ENCODE data around the gene ANXA9.
A peak's percentile ranks its signal among the peaks of the same experiment; 100 is the strongest.

ANXA9 gene

GRCh38 chr1:150968491-150968890 lies 13.6 kb upstream of the ANXA9 start:
- Histone ChIP-seq H2BK15ac (ENCODE audit: low read length) (no peak overlapping the region), H3K4me2 (ENCODE audit: insufficient read depth, low read length, poor library complexity, severe bottlenecking) (no peak overlapping the region), H3K23ac (ENCODE audit: low read depth, low read length, poor library complexity) (no peak overlapping the region), H3K4me1 (ENCODE audit: control insufficient read depth in 2 of 2, insufficient read depth in 1 of 2, low read depth in 1 of 2, low read length in 2 of 2) (peaks cover 30 to 31% of the 10 kb centered on the region in 2 donors), H2AK5ac (ENCODE audit: low read depth, low read length) (no peak overlapping the region), H3K4ac (ENCODE audit: low read length) (no peak overlapping the region), H3K27ac (replicated peaks; ENCODE audit: low read length) (no peak overlapping the region), H4K8ac (ENCODE audit: low read depth, low read length) (no peak overlapping the region), H3K9ac (ENCODE audit: low read depth, low read length, poor library complexity) (no peak overlapping the region), H4K91ac (ENCODE audit: low read depth, low read length, poor library complexity) (no peak overlapping the region), H2BK120ac (ENCODE audit: low read depth, low read length) (no peak overlapping the region), H3K27me3 (ENCODE audit: control insufficient read depth in 3 of 3, insufficient read depth in 3 of 3, low read depth in 1 of 3, low read length in 3 of 3) (no peaks in the 10 kb centered on the region), H3K18ac (ENCODE audit: low read length) (no peak overlapping the region), H2AFZ (ENCODE audit: low read length) (no peak overlapping the region), H3K79me1 (ENCODE audit: low read depth, low read length) (peaks cover 8% of the 10 kb centered on the region), H3K14ac (ENCODE audit: low read length) (no peak overlapping the region), H2BK5ac (ENCODE audit: low read length) (no peak overlapping the region), H2BK12ac (ENCODE audit: low read length) (no peak overlapping the region), H3K36me3 (replicated peaks in 1 of 2; ENCODE audit: control insufficient read depth in 2 of 2, insufficient read depth in 2 of 2, low read length in 2 of 2) (peaks cover 44 to 67% of the 10 kb centered on the region in 2 donors), H3K9me3 (replicated peaks in 1 of 2; ENCODE audit: control insufficient read depth in 2 of 2, insufficient read depth in 1 of 2, low read depth in 1 of 2, low read length in 2 of 2) (no peaks in the 10 kb centered on the region), H3K4me3 (ENCODE audit: low read length in 2 of 2) (no peak overlapping the region)
- no CpG with 5 or more reads among the region's 4 CpGs for WGBS, 2 donors (ENCODE audit: extremely low coverage in 2 of 2, insufficient read length in 2 of 2, insufficient replicate concordance in 1 of 2)
- no peak for DNase-seq (ENCODE audit: low spot score)

DNA sequence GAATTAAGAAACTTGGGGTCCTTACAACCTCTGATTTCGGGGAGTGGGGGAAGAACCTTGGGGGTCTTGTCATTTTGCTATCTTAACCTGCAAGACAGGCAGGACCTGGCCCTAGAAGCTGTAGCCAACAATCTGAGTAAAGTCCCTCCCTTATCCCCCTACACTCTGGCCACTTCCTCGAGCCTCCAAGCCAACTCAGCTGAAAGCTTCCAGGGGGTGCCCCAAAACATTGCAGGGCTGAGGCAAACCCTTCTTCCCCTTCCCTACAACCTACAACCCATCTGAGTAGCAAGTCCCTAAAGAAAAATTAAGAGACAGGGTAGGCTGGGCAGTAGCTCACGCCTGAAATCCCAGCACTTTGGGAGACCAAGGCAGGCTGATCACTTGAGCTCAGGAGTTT lies 12.5 kb upstream of the ANXA9 start:
- no CpG with 5 or more reads among the region's 3 CpGs for WGBS, 2 donors (ENCODE audit: extremely low coverage in 2 of 2, insufficient read length in 2 of 2, insufficient replicate concordance in 1 of 2)
- no peak overlapping the region for H2BK120ac ChIP-seq (ENCODE audit: low read depth, low read length)
- H3K27ac ChIP-seq (replicated peaks; ENCODE audit: low read length): no peak overlapping the region
- DNase-seq (ENCODE audit: low spot score): no peak
- H3K9ac ChIP-seq (ENCODE audit: low read depth, low read length, poor library complexity): no peak overlapping the region
- H3K9me3 ChIP-seq (replicated peaks in 1 of 2; ENCODE audit: control insufficient read depth in 2 of 2, insufficient read depth in 1 of 2, low read depth in 1 of 2, low read length in 2 of 2): no peaks in the 10 kb centered on the region
- peaks cover 31 to 33% of the 10 kb centered on the region in 2 donors for H3K4me1 ChIP-seq (ENCODE audit: control insufficient read depth in 2 of 2, insufficient read depth in 1 of 2, low read depth in 1 of 2, low read length in 2 of 2)
- peaks cover 35 to 55% of the 10 kb centered on the region in 2 donors for H3K36me3 ChIP-seq (replicated peaks in 1 of 2; ENCODE audit: control insufficient read depth in 2 of 2, insufficient read depth in 2 of 2, low read length in 2 of 2)
- H3K18ac ChIP-seq (ENCODE audit: low read length): no peak overlapping the region
- no peak overlapping the region for H4K91ac ChIP-seq (ENCODE audit: low read depth, low read length, poor library complexity)
- no peak overlapping the region for H2AFZ ChIP-seq (ENCODE audit: low read length)
- peaks cover 9% of the 10 kb centered on the region for H3K79me1 ChIP-seq (ENCODE audit: low read depth, low read length)
- no peak overlapping the region for H2BK12ac ChIP-seq (ENCODE audit: low read length)
- no peak overlapping the region for H3K4me2 ChIP-seq (ENCODE audit: insufficient read depth, low read length, poor library complexity, severe bottlenecking)
- no peak overlapping the region for H3K14ac ChIP-seq (ENCODE audit: low read length)
- H2BK15ac ChIP-seq (ENCODE audit: low read length): no peak overlapping the region
- H2BK5ac ChIP-seq (ENCODE audit: low read length): no peak overlapping the region
- H3K23ac ChIP-seq (ENCODE audit: low read depth, low read length, poor library complexity): no peak overlapping the region
- no peak overlapping the region for H4K8ac ChIP-seq (ENCODE audit: low read depth, low read length)
- H2AK5ac ChIP-seq (ENCODE audit: low read depth, low read length): no peak overlapping the region
- H3K4ac ChIP-seq (ENCODE audit: low read length): no peak overlapping the region
- no peak overlapping the region for H3K4me3 ChIP-seq (ENCODE audit: low read length in 2 of 2)
- H3K27me3 ChIP-seq (ENCODE audit: control insufficient read depth in 3 of 3, insufficient read depth in 3 of 3, low read depth in 1 of 3, low read length in 3 of 3): no peaks in the 10 kb centered on the region

DNA sequence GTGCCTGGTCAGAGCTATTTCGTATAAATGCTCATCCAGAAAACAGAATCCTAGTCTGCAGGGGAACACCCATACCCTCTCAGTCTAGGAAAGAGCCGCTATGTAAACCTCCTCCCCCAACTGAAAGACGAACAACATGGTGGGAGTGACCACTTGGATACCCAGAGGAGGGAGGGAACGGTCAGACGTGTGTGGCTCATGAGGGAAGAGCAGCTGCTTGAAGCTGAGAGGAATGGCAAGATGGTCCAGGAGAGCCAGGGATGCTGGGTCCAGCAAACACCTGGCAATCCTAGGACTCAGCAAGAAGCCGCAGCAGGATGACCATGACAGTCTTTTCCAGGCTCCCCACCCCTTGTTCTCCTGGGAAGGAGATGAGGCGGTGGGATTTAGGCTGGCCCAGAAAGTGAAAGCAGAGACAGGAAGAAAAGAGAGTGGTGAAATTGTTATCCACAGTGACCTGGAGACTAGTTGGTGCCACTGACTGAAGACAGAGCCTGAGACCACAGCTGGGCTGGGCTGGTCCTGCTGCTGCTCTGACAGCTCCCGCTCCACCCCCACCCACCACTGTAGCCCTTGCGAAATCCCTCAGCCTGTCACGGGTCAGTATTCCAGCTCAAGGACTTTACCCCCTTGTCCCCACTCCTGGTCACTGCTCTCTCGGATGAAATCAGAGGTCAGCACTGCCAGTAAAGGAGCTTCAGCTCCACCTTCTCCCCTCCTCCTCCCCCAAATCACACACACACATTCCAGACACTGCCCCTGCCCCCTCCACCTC lies 11.1 kb upstream of the ANXA9 start:
- no peaks in the 10 kb centered on the region for H3K27me3 ChIP-seq (ENCODE audit: control insufficient read depth in 3 of 3, insufficient read depth in 3 of 3, low read depth in 1 of 3, low read length in 3 of 3)
- H3K14ac ChIP-seq (ENCODE audit: low read length): no peak overlapping the region
- DNase-seq (ENCODE audit: low spot score): no peak
- no peak overlapping the region for H2BK120ac ChIP-seq (ENCODE audit: low read depth, low read length)
- H3K36me3 ChIP-seq (replicated peaks in 1 of 2; ENCODE audit: control insufficient read depth in 2 of 2, insufficient read depth in 2 of 2, low read length in 2 of 2): peaks cover 27 to 41% of the 10 kb centered on the region in 2 donors
- H3K18ac ChIP-seq (ENCODE audit: low read length): no peak overlapping the region
- no peaks in the 10 kb centered on the region for H3K9me3 ChIP-seq (replicated peaks in 1 of 2; ENCODE audit: control insufficient read depth in 2 of 2, insufficient read depth in 1 of 2, low read depth in 1 of 2, low read length in 2 of 2)
- H3K4me2 ChIP-seq (ENCODE audit: insufficient read depth, low read length, poor library complexity, severe bottlenecking): peak overlapping the region; percentile 20
- no peak overlapping the region for H4K91ac ChIP-seq (ENCODE audit: low read depth, low read length, poor library complexity)
- H2BK15ac ChIP-seq (ENCODE audit: low read length): no peak overlapping the region
- peak overlapping the region; percentile 63 for H3K27ac ChIP-seq (replicated peaks; ENCODE audit: low read length)
- no peak overlapping the region for H2AK5ac ChIP-seq (ENCODE audit: low read depth, low read length)
- H2AFZ ChIP-seq (ENCODE audit: low read length): no peak overlapping the region
- no peak overlapping the region for H2BK5ac ChIP-seq (ENCODE audit: low read length)
- no peak overlapping the region for H3K23ac ChIP-seq (ENCODE audit: low read depth, low read length, poor library complexity)
- peaks cover 9% of the 10 kb centered on the region for H3K79me1 ChIP-seq (ENCODE audit: low read depth, low read length)
- peak overlapping the region; percentile 39 for H3K9ac ChIP-seq (ENCODE audit: low read depth, low read length, poor library complexity)
- H3K4ac ChIP-seq (ENCODE audit: low read length): no peak overlapping the region
- WGBS, 2 donors (ENCODE audit: extremely low coverage in 2 of 2, insufficient read length in 2 of 2, insufficient replicate concordance in 1 of 2): no CpG with 5 or more reads among the region's 11 CpGs
- no peak overlapping the region for H4K8ac ChIP-seq (ENCODE audit: low read depth, low read length)
- H3K4me3 ChIP-seq (ENCODE audit: low read length in 2 of 2): peak overlapping the region in 1 of 2 donors; percentile 35
- peaks cover 31 to 33% of the 10 kb centered on the region in 2 donors for H3K4me1 ChIP-seq (ENCODE audit: control insufficient read depth in 2 of 2, insufficient read depth in 1 of 2, low read depth in 1 of 2, low read length in 2 of 2)
- H2BK12ac ChIP-seq (ENCODE audit: low read length): no peak overlapping the region

- Histone ChIP-seq H2AFZ (ENCODE audit: low read length) (no peak overlapping the region), H3K4me2 (ENCODE audit: insufficient read depth, low read length, poor library complexity, severe bottlenecking) (peak overlapping the region; percentile 51), H3K27ac (replicated peaks; ENCODE audit: low read length) (peak overlapping the region; percentile 63), H2AK5ac (ENCODE audit: low read depth, low read length) (no peak overlapping the region), H3K23ac (ENCODE audit: low read depth, low read length, poor library complexity) (no peak overlapping the region), H2BK12ac (ENCODE audit: low read length) (no peak overlapping the region), H3K4me3 (ENCODE audit: low read length in 2 of 2) (peak overlapping the region; percentile 1 to 36), H2BK120ac (ENCODE audit: low read depth, low read length) (no peak overlapping the region), H3K79me1 (ENCODE audit: low read depth, low read length) (peaks cover 9% of the 10 kb centered on the region), H3K4me1 (ENCODE audit: control insufficient read depth in 2 of 2, insufficient read depth in 1 of 2, low read depth in 1 of 2, low read length in 2 of 2) (peaks cover 31 to 33% of the 10 kb centered on the region in 2 donors), H3K36me3 (replicated peaks in 1 of 2; ENCODE audit: control insufficient read depth in 2 of 2, insufficient read depth in 2 of 2, low read length in 2 of 2) (peaks cover 21 to 33% of the 10 kb centered on the region in 2 donors), H3K9me3 (replicated peaks in 1 of 2; ENCODE audit: control insufficient read depth in 2 of 2, insufficient read depth in 1 of 2, low read depth in 1 of 2, low read length in 2 of 2) (peaks cover 0 to 5% of the 10 kb centered on the region in 2 donors), H3K4ac (ENCODE audit: low read length) (no peak overlapping the region), H3K27me3 (ENCODE audit: control insufficient read depth in 3 of 3, insufficient read depth in 3 of 3, low read depth in 1 of 3, low read length in 3 of 3) (peaks cover 0 to 1% (median 0%) of the 10 kb centered on the region in 3 experiments), H3K14ac (ENCODE audit: low read length) (no peak overlapping the region), H3K9ac (ENCODE audit: low read depth, low read length, poor library complexity) (no peak overlapping the region), H2BK5ac (ENCODE audit: low read length) (peak overlapping the region; percentile 4), H3K18ac (ENCODE audit: low read length) (peak overlapping the region; percentile 54), H2BK15ac (ENCODE audit: low read length) (no peak overlapping the region), H4K8ac (ENCODE audit: low read depth, low read length) (no peak overlapping the region), H4K91ac (ENCODE audit: low read depth, low read length, poor library complexity) (no peak overlapping the region)
- no CpG with 5 or more reads among the region's 6 CpGs for WGBS, 2 donors (ENCODE audit: extremely low coverage in 2 of 2, insufficient read length in 2 of 2, insufficient replicate concordance in 1 of 2)
- no peak for DNase-seq (ENCODE audit: low spot score)
These were observed 10.3 kb upstream of the ANXA9 start for GRCh38 chr1:150971583-150972416.

All from neuronal stem cell (in vitro differentiated cells).